HG03045 (cell line): Measurements from ENCODE around the gene CBLN3.

Source experiments
- ATAC-seq: cut with Tn5 transposase; IDR thresholded peaks from one replicate; pipeline ENCODE4 v1.9.1; 2021; ENCODE audit warnings: mild to moderate bottlenecking, moderate library complexity; ENCODE audit not compliant: unreplicated experiment

CBLN3 gene

GRCh38 chr14:24426912-24427536 lies 2.4 kb downstream of the CBLN3 start:
- ATAC-seq: no peak

GRCh38 chr14:24426150-24426911 lies 3.1 kb downstream of the CBLN3 start:
- ATAC-seq: no peak

- no peak for ATAC-seq
Observed at GRCh38 chr14:24425704-24426103, 3.8 kb downstream of the CBLN3 start.

DNA sequence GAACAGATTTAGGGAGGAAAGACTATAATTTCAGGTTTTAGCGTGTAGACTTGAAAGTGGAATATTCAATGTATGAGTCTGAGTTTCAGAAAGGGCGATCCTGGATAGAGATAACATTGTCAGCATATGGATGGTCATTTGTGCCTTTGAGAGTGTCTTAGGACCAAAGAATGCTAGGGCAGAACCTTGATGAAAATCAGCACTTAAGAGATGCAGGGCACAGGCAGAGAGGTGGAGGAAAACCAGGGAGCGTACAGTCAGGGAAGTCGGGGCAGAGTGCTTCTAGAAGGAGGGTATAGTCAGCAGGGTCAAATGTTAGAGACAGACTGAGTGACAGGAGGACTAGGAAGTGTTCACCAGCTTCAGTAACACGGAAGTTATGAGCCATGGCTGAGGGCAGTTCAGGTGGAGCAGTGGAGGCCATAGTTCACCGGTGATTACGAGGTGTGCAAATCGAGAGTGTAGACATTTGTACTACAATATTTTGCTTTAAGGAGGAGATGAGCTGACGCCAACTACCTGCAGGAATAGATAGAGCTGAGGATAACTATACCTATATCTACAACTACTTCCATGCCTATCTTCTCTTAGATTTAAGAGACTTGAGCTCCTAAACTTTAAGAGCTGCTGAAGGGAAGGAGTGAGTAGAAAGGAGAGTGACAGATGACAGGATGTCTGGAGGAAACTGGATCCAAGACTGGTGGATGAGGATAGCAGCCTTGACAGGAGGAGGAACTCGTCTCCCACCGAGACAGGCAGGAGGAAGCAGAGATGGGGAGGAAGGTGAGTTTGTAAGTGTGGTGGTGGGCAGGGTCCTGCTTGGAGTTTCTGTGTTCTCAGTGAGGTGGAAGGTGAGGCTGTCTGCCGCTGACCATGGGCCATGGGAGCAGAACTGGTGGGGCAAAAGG lies 6.5 kb downstream of the CBLN3 start:
- no peak for ATAC-seq

DNA sequence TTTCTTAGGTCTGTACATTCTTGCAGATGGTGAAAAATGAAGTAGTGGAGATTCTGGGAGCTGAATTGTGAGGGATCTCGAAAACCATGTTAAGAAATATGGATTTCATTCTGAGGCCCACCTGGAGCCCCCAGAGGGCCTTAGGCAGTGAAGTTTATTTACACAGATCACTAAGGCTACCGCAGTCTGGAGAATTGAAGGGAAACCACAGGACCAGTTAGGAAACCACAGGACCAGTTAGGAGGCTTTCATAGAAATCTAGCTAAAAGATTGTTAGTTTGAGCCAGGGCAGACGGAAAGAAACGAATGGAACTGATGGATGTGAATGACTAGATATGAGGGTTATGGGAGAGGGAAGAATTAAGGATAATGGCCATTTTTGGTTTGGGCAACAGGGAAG lies 7.2 kb downstream of the CBLN3 start:
- ATAC-seq: no peak

GRCh38 chr14:24418492-24418873 lies 11.0 kb downstream of the CBLN3 start:
- ATAC-seq: no peak

GRCh38 chr14:24417832-24418491 lies 11.5 kb downstream of the CBLN3 start:
- no peak for ATAC-seq

DNA sequence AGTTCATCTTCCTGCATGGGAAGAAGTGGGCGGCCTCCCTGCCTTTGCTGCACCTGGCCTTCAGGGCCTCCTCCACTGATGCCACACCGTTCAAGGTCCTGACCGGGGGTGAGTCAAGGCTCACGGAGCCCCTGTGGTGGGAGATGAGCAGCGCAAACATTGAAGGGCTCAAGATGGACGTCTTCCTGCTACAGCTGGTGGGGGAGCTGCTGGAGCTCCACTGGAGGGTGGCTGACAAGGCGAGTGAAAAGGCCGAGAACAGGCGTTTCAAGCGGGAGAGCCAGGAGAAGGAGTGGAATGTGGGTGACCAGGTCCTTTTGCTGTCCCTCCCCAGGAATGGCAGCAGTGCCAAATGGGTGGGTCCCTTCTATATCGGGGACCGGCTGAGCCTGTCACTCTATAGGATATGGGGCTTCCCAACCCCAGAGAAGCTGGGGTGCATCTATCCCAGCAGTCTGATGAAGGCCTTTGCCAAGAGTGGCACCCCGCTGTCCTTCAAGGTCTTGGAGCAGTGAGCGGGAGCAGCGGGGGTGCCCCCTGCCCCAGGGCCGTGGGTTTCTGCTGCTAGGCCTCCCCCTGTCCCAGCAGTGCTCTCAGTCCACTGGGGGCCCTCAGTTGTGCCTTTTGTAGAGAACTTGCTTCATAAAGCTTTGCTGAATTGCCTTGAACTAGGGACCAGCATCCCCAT lies 12.4 kb downstream of the CBLN3 start:
- ATAC-seq: no peak

DNA sequence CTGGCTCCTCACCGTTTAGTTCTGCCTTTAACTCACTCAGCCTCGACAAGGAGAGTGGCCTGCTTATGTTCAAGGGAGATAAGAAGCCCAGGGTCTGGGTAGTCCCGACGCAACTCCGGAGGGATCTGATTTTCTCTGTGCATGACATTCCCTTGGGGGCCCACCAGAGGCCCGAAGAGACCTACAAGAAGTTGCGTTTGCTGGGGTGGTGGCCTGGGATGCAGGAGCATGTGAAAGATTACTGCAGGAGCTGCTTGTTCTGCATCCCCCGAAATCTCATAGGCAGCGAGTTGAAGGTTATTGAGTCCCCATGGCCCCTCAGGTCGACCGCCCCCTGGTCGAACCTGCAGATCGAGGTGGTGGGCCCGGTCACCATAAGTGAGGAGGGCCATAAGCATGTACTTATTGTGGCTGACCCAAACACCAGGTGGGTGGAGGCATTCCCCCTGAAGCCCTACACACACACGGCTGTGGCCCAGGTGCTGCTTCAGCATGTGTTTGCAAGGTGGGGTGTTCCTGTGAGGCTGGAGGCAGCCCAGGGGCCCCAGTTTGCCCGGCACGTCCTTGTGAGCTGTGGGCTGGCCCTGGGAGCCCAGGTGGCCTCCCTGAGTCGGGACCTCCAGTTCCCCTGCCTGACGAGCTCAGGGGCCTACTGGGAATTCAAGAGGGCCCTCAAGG lies 13.1 kb downstream of the CBLN3 start:
- ATAC-seq: no peak

- no peak for ATAC-seq
Observed at GRCh38 chr14:24415421-24416253, 13.8 kb downstream of the CBLN3 start.

- no peak for ATAC-seq
Observed at GRCh38 chr14:24414732-24415420, 14.6 kb downstream of the CBLN3 start.

GRCh38 chr14:24414077-24414476 lies 15.4 kb downstream of the CBLN3 start:
- ATAC-seq: no peak

GRCh38 chr14:24411443-24412389 lies 17.8 kb downstream of the CBLN3 start:
- no peak for ATAC-seq

DNA sequence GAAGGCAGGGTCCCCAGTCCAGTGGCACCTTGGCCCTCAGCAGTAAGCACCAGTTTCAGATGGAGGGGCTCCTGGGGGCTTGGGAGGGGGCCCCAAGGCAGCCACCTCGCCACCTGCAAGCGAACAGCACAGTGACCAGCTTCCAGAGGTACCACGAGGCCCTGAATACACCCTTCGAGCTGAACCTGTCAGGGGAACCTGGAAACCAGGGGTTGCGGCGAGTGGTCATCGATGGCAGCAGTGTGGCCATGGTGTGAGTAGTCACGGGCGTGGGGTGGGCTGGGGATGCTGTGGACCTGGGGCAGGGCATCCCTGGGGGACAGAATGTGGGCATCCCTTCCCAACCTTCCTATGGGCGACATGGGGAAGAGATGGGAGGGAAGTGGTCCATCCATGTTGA lies 19.5 kb downstream of the CBLN3 start:
- no peak for ATAC-seq

GRCh38 chr14:24409192-24409591 lies 20.3 kb downstream of the CBLN3 start:
- no peak for ATAC-seq

DNA sequence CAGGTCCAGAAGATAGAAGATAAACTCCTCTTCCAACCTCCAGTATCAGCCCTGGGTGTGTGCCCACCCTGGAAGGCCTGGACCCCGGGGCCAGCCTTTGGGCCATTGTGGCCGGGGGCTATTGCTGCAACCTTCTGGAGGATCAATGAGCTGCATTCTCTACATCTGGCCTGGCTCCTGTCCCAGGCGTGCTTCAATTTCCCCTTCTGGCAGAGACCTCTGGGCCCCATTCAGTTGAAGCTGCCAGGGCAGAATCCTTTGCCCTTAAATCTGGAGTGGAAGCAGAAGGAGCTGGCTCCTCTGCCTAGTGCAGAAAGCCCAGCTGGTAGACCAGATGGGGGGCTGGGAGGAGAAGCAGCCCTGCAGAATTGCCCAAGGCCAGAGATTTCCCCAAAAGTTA lies 20.7 kb downstream of the CBLN3 start:
- ATAC-seq: no peak

GRCh38 chr14:24407608-24408325 lies 21.7 kb downstream of the CBLN3 start:
- no peak for ATAC-seq
